Measurements from ENCODE around the gene IQGAP2. TPM values are rescaled to one million over a fixed set of nuclear protein-coding genes. Genes with fewer than 3 reads are reported as not detected.

Gene IQGAP2
- polyA plus RNA-seq, 1 experiment: 0.01 TPM

- TF ChIP-seq, protein P1, sequence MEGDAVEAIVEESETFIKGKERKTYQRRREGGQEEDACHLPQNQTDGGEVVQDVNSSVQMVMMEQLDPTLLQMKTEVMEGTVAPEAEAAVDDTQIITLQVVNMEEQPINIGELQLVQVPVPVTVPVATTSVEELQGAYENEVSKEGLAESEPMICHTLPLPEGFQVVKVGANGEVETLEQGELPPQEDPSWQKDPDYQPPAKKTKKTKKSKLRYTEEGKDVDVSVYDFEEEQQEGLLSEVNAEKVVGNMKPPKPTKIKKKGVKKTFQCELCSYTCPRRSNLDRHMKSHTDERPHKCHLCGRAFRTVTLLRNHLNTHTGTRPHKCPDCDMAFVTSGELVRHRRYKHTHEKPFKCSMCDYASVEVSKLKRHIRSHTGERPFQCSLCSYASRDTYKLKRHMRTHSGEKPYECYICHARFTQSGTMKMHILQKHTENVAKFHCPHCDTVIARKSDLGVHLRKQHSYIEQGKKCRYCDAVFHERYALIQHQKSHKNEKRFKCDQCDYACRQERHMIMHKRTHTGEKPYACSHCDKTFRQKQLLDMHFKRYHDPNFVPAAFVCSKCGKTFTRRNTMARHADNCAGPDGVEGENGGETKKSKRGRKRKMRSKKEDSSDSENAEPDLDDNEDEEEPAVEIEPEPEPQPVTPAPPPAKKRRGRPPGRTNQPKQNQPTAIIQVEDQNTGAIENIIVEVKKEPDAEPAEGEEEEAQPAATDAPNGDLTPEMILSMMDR (IDR thresholded peaks at IDR 0.05; ENCODE audit: insufficient read depth, low read depth, low read length): no peak
- Histone ChIP-seq H3K4me3 (ENCODE audit: low read depth, low read length) (no peak overlapping the region), H3K27me3 (ENCODE audit: control insufficient read depth, insufficient read depth, low read length) (peaks cover 1% of the 10 kb centered on the region; the same call in 1 of the 2 replicates), H3K36me3 (ENCODE audit: control insufficient read depth, insufficient read depth, low read length) (no peaks in the 10 kb centered on the region)
- ChIA-PET CTCF (interaction anchor here (1.4 to 1.5 kb wide), 2 partner anchors 20 to 61 kb away, joined by 3 to 4 read pairs; no protein-coding TSS in a partner anchor), POLR2A (no interaction called here)
- no peak for DNase-seq (ENCODE audit: low read depth)
Measured at GRCh38 chr5:76662521-76662920, 259.4 kb downstream of the IQGAP2 start.

- TF ChIP-seq, protein P1 (IDR thresholded peaks at IDR 0.05; ENCODE audit: insufficient read depth, low read depth, low read length): no peak
- Histone ChIP-seq H3K27me3 (ENCODE audit: control insufficient read depth, insufficient read depth, low read length) (peaks cover 1% of the 10 kb centered on the region; the same call in 1 of the 2 replicates), H3K36me3 (ENCODE audit: control insufficient read depth, insufficient read depth, low read length) (no peaks in the 10 kb centered on the region), H3K4me3 (ENCODE audit: low read depth, low read length) (no peak overlapping the region)
- ChIA-PET CTCF (no interaction called here), POLR2A (no interaction called here)
- DNase-seq (ENCODE audit: low read depth): no peak
Measured at GRCh38 chr5:76663573-76663972, 260.5 kb downstream of the IQGAP2 start.

GRCh38 chr5:76664079-76664478, 261.0 kb downstream of the IQGAP2 start:
- CTCF ChIA-PET: no interaction called here
- H3K4me3 ChIP-seq (ENCODE audit: low read depth, low read length): no peak overlapping the region
- POLR2A ChIA-PET: no interaction called here

DNA sequence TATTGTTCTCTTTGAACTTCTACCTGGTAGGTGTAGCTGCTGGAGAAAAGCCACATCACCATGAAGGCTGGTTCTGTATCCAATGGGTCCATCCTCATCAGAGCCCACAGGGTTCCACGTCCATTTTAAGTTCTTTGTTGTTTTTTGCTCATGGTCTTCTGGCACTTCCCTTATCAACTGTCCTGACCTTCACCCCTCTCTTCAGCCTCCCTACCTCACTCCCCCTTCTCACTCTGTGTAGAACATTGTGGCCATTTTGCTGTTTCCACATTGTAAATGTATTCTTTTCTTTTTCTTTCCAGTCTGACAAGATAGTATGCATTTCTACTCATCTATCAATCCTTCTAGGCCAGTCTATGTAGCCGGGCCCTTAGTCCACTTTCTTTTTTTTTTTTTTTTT, 264.4 kb downstream of the IQGAP2 start:
- DNase-seq (ENCODE audit: low read depth): no peak
- H3K36me3 ChIP-seq (ENCODE audit: control insufficient read depth, insufficient read depth, low read length): no peaks in the 10 kb centered on the region
- ChIA-PET POLR2A (no interaction called here), CTCF (interaction anchor here (0.7 to 1.3 kb wide), 3 partner anchors 9 to 22 kb away, joined by 3 to 4 read pairs (median 3); no protein-coding TSS in a partner anchor)
- TF ChIP-seq, protein P1 (IDR thresholded peaks at IDR 0.05; ENCODE audit: insufficient read depth, low read depth, low read length): no peak
- no peaks in the 10 kb centered on the region for H3K27me3 ChIP-seq (ENCODE audit: control insufficient read depth, insufficient read depth, low read length)
- H3K4me3 ChIP-seq (ENCODE audit: low read depth, low read length): no peak overlapping the region

More at GRCh38 chr5:76664079-76664478, 261.0 kb downstream of the IQGAP2 start:
- no peak for DNase-seq (ENCODE audit: low read depth)
- no peaks in the 10 kb centered on the region for H3K36me3 ChIP-seq (ENCODE audit: control insufficient read depth, insufficient read depth, low read length)
- TF ChIP-seq, protein P1 (IDR thresholded peaks at IDR 0.05; ENCODE audit: insufficient read depth, low read depth, low read length): no peak
- peaks cover 1% of the 10 kb centered on the region; the same call in 1 of the 2 replicates for H3K27me3 ChIP-seq (ENCODE audit: control insufficient read depth, insufficient read depth, low read length)

- DNase-seq (ENCODE audit: low read depth): no peak
- Histone ChIP-seq H3K36me3 (ENCODE audit: control insufficient read depth, insufficient read depth, low read length) (no peaks in the 10 kb centered on the region), H3K4me3 (ENCODE audit: low read depth, low read length) (no peak overlapping the region), H3K27me3 (ENCODE audit: control insufficient read depth, insufficient read depth, low read length) (no peaks in the 10 kb centered on the region)
- POLR2A ChIA-PET: interaction anchor here (0.6 kb wide), 1 partner anchor 1266 kb away, joined by 5 read pairs; no protein-coding TSS in a partner anchor
- TF ChIP-seq, protein P1 (IDR thresholded peaks at IDR 0.05; ENCODE audit: insufficient read depth, low read depth, low read length): no peak
- CTCF ChIA-PET: interaction anchor here (1.1 kb wide), 1 partner anchor 26 kb away, joined by 3 read pairs; no protein-coding TSS in a partner anchor
Measured at GRCh38 chr5:76669245-76669644, 266.2 kb downstream of the IQGAP2 start.
